Activated T-cell treated with anti-CD3 and anti-CD28 coated beads for 1 hour (primary cell): ENCODE measurements around the gene HTR3C.
"Not testable (repeated sequence)": the region's sequence is repeated elsewhere in the genome, so short reads cannot be mapped to it uniquely, and the experiment has no call there.

Experiments
- DNase-seq: peaks from one replicate; pipeline ENCODE4 v3.0.0-alpha.2; 2020; ENCODE audit warnings: low read depth

Gene HTR3C

DNA sequence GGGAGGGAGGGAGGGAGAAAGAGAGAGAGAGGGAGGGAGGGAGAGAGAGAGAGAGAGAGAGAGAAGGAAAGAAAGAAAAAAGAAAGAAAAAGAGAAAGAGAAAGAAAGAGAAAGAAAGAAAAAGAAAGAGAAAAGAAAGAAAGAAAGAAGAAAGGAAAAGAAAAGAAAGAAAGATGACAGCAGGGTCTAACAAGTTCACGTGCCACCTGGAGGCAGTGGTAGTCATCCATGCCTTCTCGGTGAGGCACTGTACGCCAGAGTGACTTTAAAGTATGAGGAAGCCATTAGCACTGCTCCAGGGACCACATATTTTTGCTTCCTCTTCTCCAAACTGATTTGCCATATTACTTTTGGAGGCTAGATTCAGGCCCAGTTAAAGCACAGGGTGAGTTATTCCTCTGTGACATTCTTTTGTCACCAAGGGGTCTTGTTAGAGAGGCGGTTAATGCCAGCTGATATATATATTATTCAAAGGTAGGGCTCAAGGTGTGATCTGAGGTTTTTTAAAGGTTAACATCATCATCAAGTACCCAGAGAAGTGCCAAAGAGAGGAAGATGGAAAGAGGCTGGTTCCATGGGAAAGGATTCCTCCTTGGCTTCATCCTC, 21.6 kb upstream of the HTR3C start, which contains the start of gene HTR3D:
Gene HTR3D (plus strand): TSS at position 556 of the 606 bp plus-strand sequence. CDS start 0 bp downstream, at position 556.
- DNase-seq: no peak

GRCh38 chr3:184037816-184038215, 15.0 kb upstream of the HTR3C start:
- no peak for DNase-seq

- DNase-seq: not testable (repeated sequence)
Measured at GRCh38 chr3:184038307-184038706, 14.5 kb upstream of the HTR3C start.

- no peak for DNase-seq
Measured at GRCh38 chr3:184039414-184039813, 13.4 kb upstream of the HTR3C start.

DNA sequence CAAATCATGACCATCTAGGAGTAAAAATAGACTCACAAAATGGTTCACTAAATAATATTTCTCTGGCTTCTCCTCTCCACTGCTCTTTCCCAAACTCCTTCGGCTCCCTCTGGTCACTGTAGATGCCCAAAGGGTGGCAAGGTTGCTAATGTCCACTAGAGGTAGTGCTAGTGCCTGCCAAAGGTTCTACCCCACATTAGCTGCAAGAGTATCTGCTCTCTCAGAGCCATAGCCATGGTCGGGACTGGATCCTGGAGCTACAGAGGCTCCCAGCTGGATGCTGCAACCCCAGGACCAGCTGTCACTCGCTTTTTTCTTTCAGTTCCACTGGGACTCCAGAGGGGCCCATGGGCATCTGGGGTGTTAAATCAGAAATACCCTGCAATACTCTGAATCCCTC, 12.8 kb upstream of the HTR3C start:
- DNase-seq: no peak

- DNase-seq: no peak
Measured at GRCh38 chr3:184042617-184043016, 10.2 kb upstream of the HTR3C start.

DNA sequence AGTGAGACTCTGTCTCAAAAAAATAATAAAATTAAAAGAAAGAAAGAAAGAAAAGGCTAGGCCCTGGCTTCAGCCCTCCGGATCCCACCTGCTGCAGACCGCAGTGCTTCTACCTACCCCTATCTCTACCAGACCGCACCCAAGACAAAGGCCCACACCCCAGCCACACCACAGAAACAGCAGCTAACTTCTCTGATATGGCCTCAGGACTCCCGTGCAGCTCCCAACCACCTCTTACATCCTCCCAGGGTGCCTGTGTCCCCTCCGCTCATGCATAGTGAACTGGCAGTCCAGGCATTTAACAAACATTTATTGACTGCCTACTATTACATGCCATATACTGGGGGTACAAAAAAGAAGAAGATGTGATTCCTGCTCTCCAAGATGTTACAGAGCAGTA, 6.9 kb upstream of the HTR3C start:
- DNase-seq: no peak

DNA sequence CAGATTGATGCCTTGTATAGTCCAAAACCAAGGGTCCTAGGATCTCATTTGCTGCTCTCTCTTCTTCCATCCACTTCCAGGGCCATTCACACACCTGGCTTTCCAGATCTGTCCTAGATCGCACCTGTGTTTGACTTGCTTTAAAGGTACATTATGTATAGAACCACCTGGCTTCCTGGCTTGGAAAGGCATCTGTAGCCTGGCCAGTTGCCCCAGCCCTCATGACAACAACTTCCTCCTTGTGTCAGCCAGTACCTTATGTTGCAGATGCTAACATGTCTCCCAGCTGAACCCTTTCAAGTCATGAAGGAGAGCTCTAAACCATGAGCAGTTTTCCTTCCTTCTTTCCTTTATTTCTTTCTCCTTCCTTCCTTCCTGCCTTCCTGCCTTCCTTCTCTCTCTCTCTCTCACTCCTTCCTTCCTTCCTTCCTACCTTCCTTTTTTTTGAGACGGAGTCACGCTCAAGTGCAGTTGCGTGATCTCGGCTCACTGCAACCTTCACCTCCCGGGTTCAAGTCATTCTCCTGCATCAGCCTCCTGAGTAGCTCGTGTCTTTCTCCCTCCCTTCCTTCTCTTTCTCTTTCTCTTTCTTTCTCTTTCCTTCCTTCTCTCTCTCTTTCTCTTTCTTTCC, 2.5 kb upstream of the HTR3C start:
- DNase-seq: no peak

DNA sequence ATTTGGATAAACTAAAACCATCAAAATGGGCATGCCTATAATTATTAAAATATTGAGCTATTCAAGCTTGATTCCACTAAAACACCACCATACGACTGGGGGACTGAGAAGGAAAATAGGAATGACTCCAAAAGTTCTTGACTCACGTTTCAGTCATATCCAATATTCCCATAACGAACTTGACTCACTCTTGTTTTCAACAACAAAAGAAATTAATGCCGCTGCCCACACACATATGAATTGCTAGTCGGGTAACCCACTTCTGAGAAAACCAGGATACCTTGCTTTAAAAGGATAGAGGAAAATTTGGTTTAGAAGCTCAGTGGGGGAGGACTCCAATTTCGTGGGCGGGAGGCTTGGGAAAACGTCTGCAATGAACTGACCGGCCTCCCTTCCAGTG, 5.2 kb downstream of the HTR3C start:
- DNase-seq: no peak

- DNase-seq: no peak
Measured at GRCh38 chr3:184059424-184059823, 6.6 kb downstream of the HTR3C start.

- no peak for DNase-seq
Measured at GRCh38 chr3:184062637-184063036, 9.8 kb downstream of the HTR3C start.

GRCh38 chr3:184066211-184066610, 13.4 kb downstream of the HTR3C start:
- no peak for DNase-seq

- no peak for DNase-seq
Measured at GRCh38 chr3:184067573-184068055, 14.8 kb downstream of the HTR3C start.

DNA sequence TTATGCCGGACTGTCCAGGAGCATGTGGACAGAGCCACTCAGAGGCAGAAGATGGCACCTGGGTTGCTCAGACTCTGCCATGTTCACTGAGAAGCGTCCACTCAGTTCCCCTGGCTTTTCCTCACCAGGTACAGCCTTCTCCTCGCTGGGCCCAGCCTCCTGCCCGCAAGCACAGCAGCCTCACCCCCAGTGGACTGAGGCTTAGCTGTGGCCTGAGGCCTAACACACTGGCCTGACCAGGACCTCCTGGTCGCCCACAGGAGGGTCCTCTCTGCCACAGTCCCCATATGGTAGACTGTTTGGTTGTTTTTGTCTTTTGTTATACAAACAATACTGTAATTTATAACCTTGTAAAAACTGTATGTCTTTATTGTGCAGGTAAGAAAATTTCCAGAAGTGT, 15.5 kb downstream of the HTR3C start:
- DNase-seq: no peak

DNA sequence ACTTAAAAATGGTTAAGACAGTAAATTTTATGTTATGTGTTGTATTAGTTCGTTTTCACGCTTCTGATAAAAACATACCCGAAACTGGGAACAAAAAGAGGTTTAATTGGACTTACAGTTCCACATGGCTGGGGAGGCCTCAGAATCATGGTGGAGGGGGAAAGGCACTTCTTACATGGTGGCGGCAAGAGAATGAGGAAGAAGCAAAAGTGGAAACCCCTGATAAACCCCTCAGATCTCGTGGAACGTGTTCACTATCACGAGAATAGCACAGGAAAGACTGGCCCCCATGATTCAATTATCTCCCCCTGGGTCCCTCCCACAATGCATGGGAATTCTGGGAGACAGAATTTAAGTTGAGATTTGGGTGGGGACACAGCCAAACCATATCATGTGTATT, 18.3 kb downstream of the HTR3C start:
- DNase-seq: not testable (repeated sequence)

- no peak for DNase-seq
Measured at GRCh38 chr3:184073621-184074020, 20.8 kb downstream of the HTR3C start.

GRCh38 chr3:184075901-184076300, 23.1 kb downstream of the HTR3C start:
- no peak for DNase-seq

GRCh38 chr3:184077881-184078280, 25.0 kb downstream of the HTR3C start:
- DNase-seq: no peak

GRCh38 chr3:184078851-184079250, 26.0 kb downstream of the HTR3C start:
- DNase-seq: no peak

GRCh38 chr3:184081116-184081830, 28.4 kb downstream of the HTR3C start:
- DNase-seq: no peak

DNA sequence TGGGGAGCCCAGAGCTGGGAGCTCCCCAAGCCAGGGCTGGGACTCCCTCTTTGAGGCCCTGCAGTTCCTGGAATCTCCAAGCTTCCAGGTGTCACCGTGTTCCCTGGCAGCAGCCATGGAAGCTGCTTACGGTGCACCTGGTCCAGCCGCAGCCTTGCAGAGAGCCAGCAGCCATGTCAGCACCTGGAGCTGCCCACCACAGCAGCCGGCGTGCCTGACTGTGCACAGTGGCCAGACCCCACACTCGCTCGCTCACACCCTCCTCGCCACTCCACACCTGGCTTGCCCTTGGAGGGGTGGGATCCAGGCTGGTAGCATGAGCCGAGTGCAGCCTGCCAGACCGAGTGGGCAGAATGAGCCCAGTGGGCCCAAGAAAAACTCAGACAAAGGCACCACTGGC, 29.2 kb downstream of the HTR3C start:
- no peak for DNase-seq

GRCh38 chr3:184082465-184082864, 29.6 kb downstream of the HTR3C start:
- no peak for DNase-seq

GRCh38 chr3:184085389-184085852, 32.6 kb downstream of the HTR3C start:
- no peak for DNase-seq
